Activated CD4-positive, alpha-beta T cell treated with anti-CD3 and anti-CD28 coated beads for 24 hours (primary cell): ENCODE data around the gene ZNF638.
A peak's percentile ranks its signal among the peaks of the same experiment; 100 is the strongest.
"Not testable (repeated sequence)": the region's sequence is repeated elsewhere in the genome, so short reads cannot be mapped to it uniquely, and the experiment has no call there.

ENCODE experiments used
- DNase-seq, 2 donors: peaks; one replicate each; pipeline ENCODE4 v3.0.0-alpha.2; 2020; ENCODE audit warnings: low read depth in 2 of 2

Gene ZNF638

GRCh38 chr2:71331581-71332434 lies at the start of gene ZNF638:
Gene ZNF638 (plus strand): TSS chr2:71331782. CDS start chr2:71348955, 17,173 bp downstream.
- DNase-seq: peak; percentile 87 to 88

GRCh38 chr2:71281950-71282349 lies 49.6 kb upstream of the ZNF638 start:
- DNase-seq: no peak

GRCh38 chr2:71282493-71282892 lies 49.1 kb upstream of the ZNF638 start:
- DNase-seq: no peak

- DNase-seq: no peak
Measured at GRCh38 chr2:71283131-71283530, 48.5 kb upstream of the ZNF638 start.

- DNase-seq: no peak
Measured at GRCh38 chr2:71285706-71286105, 45.9 kb upstream of the ZNF638 start.

GRCh38 chr2:71291398-71291797 lies 40.2 kb upstream of the ZNF638 start:
- DNase-seq: no peak

GRCh38 chr2:71292159-71292558 lies 39.4 kb upstream of the ZNF638 start:
- DNase-seq: no peak

GRCh38 chr2:71298914-71299313 lies 32.7 kb upstream of the ZNF638 start:
- no peak for DNase-seq

GRCh38 chr2:71299507-71299906 lies 32.1 kb upstream of the ZNF638 start:
- no peak for DNase-seq

GRCh38 chr2:71303849-71304248 lies 27.7 kb upstream of the ZNF638 start:
- no peak for DNase-seq

GRCh38 chr2:71306762-71307161 lies 24.8 kb upstream of the ZNF638 start:
- no peak for DNase-seq

GRCh38 chr2:71313016-71313766 lies 18.4 kb upstream of the ZNF638 start:
- no peak for DNase-seq

- no peak for DNase-seq
Measured at GRCh38 chr2:71317060-71317459, 14.5 kb upstream of the ZNF638 start.

GRCh38 chr2:71317900-71318299 lies 13.7 kb upstream of the ZNF638 start:
- DNase-seq: not testable (repeated sequence)

- no peak for DNase-seq
Measured at GRCh38 chr2:71323386-71323785, 8.2 kb upstream of the ZNF638 start.

- DNase-seq: no peak
Measured at GRCh38 chr2:71326968-71327367, 4.6 kb upstream of the ZNF638 start.

- no peak for DNase-seq
Measured at GRCh38 chr2:71327916-71328315, 3.7 kb upstream of the ZNF638 start.

- no peak for DNase-seq
Measured at GRCh38 chr2:71330155-71330554, 1.4 kb upstream of the ZNF638 start.

- no peak for DNase-seq
Measured at GRCh38 chr2:71330585-71331330, 824 bp upstream of the ZNF638 start.

- DNase-seq: peak; percentile 8 to 18
Measured at GRCh38 chr2:71331331-71331580, 326 bp upstream of the ZNF638 start.

- DNase-seq: no peak
Measured at GRCh38 chr2:71332435-71332796, 834 bp downstream of the ZNF638 start.

- no peak for DNase-seq
Measured at GRCh38 chr2:71333619-71334018, 2.0 kb downstream of the ZNF638 start.

- no peak for DNase-seq
Measured at GRCh38 chr2:71336384-71336783, 4.8 kb downstream of the ZNF638 start.
